HG03097 (cell line): Measurements from ENCODE around the gene CLEC4G.

Source experiments
- ATAC-seq: cut with Tn5 transposase; IDR thresholded peaks from one replicate; pipeline ENCODE4 v1.9.1; 2021; ENCODE audit not compliant: unreplicated experiment, low FRiP score

CLEC4G gene

DNA sequence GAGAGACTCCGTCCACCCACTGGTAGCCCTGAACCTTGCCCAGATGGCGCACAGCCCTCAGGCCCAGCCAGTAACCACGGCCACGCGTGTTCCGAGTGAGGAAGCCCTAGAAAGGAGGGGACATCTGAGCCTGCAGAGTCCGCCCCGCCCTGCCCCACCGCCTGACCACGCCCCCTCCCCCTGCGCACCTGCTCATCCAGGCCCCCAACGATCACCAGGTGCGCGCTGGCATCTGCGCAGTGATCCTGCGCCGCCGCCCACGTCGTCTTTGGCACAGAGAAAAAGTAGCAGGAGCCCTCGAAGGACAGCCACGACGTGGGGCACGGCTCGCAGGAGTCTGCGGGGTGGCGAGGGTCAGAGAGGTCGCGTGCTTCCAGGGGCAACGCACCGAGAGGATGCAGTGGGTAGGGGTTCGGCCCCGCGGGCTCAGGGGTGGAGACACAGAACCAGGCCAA lies 2.1 kb downstream of the CLEC4G start:
- ATAC-seq, result no peak

DNA sequence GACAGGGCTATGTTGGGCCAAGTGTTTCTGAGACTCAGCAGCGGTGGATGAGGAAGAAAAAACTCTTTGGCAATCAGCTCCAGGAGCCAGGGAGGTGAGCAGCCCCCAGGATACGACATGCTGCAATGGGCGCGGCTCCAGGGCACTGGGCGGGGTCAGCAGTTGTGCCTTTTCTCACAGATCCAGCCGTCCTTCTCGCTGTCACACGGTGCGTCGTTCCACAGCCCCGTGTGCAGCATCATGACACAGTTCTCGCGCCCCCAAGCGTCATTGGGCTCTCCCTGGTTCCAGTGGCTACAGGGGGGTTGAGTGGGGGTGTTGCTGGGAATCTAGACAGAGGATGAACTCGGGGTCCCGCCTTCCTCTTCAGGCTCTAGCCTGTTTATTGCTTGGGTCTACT lies 2.7 kb downstream of the CLEC4G start:
- ATAC-seq, result no peak

DNA sequence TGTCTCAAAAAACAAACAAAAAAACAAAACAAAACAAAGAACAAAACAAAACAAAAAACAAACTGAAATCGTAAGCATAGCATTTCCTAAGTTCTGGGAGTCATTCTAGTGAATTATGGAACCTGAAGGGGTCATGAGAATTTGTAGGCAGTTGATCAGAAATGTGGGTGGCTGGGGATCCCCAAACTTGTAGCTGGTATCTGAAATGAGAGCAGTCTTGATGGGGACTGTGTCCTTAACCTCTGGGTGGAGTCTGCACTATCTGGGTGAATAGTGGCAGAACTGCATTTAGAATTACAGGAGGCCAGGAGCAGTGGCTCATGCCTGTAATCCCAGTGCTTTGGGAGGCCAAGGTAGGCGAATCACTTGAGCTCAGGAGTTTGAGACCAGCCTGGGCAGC lies 6.1 kb downstream of the CLEC4G start:
- ATAC-seq, result no peak

DNA sequence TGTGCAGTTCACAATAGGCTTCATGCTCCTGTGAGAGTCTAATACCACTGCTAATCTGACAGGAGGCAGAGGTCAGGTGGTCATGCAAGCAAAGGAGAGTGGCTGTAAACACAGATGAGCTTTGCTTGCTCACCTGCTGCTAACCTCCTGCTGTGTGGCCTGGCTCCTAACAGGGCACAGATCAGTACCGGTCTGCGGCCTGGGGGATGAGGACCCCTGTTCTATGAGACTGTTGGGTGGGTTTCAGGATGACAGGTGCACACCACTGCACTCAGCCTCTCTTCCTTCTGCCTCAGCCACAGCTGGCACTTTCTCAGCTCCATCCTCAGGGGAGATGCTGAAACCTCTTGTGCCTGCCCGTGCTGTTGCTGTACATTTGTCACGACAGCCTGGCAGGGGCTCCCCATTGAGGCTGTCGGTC lies 9.7 kb downstream of the CLEC4G start:
- ATAC-seq, result peak; percentile 66

DNA sequence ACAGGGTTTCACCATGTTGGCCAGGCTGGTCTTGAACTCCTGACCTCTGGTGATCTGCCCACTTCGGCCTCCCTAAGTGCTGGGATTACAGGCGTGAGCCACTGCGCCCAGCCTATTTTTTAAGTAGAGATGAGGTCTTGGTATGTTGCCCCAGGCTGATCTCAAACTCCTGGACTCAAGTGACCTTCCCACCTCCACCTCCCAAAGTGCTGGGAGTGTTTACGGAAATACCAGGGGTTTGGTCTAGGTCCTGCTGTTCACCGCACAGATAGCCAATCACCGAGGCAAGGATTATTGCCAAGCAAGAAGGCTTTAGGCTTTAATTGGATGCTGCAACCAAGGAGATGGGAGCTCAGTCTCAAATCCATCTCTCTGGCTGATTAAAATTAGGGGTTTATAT lies 11.6 kb downstream of the CLEC4G start:
- ATAC-seq, result no peak

DNA sequence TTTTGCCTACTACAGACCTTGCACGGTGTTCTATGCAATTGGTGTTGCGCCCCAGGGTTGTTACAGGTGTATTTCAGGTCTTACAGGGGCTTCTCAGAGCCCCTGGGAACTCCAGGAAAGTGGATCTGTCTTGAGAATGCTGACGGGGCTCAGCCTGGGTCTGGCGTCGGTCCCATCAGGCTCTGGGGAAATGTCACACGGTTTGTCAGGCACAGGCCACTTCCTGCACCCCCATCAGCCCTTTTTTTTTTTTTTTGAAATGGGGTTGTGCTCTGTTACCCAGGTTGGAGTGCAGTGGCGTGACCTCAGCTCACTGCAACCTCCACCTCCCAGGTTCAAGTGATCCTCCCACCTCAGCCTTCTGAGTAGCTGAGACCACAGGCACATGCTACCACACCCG lies 13.2 kb downstream of the CLEC4G start:
- no peak for ATAC-seq

DNA sequence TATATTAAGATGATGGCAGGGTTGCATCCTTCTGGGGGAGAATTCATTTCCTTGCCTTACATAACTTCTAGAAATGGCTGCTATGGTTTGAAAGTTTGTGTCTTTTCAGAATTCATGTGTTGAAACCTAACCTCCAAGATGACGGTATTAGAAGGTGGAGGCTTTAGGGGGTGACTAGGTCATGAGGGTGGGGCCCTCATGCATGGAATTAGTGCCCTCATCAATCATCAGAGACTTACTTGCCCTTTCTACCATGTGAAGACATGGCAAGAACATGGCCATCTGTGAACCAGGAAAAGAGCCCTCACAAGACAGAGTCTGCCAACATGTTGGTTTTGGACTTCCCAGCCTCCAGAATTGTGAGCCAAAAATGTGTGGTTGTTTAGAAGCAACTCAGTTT lies 15.1 kb downstream of the CLEC4G start:
- no peak for ATAC-seq

DNA sequence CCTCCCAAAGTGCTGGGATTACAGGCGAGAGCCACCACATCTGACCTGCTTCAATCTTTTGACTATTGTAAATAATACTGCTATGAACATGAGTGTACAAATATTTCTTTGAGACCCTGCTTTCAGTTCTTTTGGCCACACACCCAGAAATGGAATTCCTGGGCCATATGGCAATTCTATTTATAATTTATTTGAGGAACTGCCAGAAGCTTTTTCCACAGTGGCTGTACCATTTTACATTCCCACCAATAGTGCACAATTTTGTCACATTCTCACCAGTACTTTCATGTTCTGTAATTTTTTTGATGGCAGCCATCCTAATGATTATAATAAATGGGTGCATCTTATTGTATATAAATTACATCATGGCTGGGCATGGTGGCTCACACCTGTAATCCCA lies 16.2 kb downstream of the CLEC4G start:
- ATAC-seq, result no peak

DNA sequence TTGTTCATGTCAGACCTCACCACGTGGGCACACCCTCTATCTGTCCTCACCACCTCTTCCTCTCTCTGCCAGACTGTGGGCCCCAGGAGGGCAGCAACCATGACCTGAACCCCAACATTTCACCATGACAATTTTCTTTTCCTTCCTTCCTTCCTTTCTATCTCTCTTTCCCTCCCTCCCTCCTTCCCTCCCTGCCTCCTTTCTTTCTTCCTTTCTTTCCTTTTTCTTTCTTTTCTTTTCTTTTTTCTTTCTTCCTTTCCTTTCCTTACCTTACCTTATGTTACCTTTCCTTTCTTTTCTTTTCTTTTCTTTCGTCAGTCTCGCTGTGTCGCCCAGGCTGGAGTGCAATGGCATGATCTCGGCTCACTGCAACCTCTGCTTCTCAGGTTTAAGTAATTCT lies 21.3 kb downstream of the CLEC4G start:
- ATAC-seq, result no peak

DNA sequence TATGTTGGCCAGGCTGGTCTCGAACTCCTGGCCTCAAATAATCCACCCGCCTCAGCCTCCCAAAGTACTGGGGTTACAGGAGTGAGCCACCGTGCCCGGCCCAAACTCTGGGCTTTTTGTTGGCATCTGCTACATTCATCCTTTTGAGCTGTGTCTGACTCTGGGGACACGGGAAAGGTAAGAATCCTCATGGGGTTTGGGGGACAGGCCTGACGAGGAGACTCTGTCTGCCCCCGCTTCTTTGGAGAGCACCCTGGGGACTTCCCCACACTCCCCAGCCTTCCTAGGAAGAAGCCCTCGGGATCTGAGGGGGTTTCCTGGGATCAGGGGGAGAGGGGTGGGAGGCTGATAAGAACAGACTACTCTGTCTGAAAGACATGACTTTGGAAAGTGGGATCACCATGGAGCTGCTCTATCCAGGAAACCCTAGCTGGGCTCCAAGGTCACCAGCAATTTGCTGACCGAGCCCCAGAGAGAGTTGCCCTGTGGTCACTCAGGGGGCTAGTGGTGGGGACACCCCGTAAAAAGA lies 21.9 kb downstream of the CLEC4G start:
- no peak for ATAC-seq

DNA sequence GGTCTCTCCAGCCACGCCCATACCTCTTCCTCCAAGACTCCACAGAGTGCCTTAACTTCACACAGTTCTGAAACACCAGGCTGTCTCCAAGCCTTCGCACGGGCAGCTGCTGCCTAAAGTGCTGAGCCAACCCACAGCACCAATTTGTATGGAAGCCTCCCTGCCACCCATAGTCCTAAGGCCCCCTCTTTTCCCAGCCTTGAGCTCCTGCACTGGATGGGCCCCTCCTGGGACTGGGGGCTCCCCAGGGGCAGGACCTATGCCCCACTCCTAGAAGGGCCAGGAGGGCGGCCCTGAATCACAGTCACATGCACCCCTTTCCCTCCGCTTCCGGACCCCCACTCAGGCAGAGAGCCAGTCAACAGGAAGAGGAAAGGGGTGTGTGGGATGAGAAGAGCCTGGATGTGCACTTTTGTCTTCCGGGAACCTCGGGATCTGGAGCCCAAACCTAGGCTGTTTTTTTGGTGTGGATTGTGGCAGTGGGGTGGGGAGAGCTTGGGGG lies 24.9 kb downstream of the CLEC4G start:
- no peak for ATAC-seq

DNA sequence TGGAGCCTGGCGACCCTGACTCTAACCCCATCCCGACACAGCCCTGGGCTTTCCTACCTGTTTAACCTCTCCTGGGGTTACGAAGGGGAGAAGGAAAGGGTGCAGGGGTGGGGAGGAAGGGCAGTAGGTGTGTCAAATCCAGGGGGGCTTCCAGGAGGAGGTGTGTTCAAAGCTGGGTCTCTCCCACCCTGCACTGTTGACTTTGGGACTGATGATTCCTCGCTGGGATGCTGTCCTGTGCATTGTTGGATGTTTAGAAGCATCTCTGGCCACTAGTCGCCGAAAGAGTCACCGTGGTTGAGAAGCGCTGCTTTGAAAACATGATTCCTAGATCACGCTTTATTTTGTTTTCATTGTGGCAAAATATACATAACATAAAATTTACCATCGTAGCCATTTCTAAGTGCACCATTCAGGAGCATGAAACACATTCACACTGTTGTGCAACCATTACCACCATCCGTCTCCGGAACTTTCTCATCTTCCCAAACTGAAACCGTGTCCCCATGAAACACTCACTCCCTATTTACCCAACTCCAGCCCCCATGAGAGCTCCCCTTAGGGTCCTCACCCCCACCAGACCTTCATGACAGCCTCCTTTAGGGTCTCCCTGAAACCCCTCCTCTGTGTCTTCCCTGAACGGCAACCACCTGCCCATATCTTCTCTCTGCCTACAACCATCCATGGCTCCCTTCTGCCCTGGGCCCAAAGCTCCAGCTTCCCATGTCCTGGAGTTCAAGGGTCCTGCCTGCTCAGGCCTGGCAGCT lies 25.5 kb downstream of the CLEC4G start:
- ATAC-seq, result no peak

DNA sequence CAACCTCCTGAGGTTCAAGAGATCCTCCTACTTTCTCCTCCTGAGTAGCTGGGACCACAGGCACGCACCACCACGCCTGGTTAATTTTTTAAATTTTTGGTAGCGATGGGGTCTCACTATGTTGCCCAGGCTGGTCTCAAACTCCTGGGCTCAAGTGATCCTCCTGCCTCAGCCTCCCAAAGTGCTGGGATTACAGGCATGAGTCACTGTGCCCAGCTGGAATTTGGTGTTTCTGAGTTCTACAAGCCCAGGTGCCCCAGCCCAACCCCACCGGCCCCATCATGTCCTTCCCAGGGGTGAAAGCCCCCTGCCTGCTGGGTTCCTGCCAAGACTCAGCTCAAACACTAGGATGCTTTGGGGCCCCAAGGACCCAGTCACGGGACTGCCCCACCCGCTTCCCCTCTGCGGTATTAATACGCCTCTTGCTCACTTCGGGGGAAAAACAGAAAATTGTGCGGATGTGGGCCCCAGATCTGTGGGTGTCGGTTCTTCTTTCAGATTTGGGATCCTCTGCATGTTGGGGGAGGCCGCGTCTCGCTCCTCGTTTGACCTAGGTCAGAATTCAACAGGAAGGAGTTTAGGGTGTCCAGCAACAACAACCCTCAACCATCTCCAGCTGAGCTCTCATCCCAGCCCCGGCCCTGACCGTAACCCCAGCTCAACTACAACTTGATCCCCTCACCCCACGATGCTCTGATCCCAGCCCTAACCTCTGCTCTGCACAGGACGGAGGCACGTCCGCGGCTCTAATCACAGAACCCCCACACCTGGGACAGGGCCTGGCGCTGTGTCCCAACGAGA lies 26.3 kb downstream of the CLEC4G start:
- no peak for ATAC-seq

DNA sequence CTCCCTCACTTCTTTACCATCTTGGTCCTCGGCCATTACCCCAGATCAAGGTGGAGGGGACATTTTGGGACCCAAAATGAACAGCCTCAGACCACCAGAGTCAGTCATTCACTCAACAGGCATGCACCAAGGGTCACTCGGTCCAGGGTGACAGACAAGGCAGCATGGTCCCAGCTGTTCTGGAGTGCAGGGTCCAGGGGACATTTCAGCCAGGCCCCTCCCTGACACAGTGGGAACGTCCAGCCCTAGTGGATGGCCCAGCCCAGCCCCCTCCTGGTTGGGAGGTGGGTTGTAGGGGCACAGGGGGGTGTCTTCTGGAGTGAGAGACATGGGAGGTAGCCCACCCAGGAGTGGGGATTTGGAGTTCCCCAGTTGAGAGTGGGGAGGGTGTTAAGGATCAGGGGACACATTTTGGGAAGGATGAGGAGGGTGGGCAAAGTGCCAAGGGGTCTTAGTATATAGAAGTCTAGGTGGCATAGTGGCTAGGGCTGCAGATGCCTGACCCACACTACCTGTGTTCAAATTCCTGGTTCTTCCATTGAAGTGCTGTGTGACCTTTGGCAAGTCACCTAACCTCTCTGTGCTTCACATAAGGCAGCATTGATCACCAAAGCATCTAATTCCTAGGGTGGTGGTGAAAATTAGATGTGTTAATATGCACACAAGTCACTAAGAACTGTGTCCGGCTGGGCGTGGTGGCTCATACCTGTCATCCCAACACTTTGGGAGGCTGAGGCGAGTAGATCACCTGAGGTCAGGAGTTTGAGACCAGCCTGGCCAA lies 27.4 kb downstream of the CLEC4G start:
- ATAC-seq, result no peak

DNA sequence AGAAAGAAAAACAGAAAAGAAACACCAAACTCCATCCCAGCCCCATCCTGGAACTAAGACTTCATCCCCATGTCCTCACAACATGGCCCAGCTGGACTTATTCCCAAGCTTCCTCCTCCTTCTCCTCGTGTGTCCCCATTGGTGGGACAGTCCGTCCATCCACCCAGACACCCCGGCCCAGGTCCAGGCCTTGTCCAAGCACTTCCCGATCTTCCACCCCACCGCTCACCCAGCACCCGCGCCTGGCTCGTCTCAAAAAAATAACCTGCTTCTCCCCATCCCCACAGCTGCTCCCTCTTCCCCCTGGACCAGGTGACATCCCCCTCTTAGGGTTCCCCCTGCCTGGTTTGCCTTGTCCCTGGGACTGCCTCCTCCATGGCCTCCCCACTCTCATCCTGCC lies 28.6 kb downstream of the CLEC4G start:
- ATAC-seq, result no peak

DNA sequence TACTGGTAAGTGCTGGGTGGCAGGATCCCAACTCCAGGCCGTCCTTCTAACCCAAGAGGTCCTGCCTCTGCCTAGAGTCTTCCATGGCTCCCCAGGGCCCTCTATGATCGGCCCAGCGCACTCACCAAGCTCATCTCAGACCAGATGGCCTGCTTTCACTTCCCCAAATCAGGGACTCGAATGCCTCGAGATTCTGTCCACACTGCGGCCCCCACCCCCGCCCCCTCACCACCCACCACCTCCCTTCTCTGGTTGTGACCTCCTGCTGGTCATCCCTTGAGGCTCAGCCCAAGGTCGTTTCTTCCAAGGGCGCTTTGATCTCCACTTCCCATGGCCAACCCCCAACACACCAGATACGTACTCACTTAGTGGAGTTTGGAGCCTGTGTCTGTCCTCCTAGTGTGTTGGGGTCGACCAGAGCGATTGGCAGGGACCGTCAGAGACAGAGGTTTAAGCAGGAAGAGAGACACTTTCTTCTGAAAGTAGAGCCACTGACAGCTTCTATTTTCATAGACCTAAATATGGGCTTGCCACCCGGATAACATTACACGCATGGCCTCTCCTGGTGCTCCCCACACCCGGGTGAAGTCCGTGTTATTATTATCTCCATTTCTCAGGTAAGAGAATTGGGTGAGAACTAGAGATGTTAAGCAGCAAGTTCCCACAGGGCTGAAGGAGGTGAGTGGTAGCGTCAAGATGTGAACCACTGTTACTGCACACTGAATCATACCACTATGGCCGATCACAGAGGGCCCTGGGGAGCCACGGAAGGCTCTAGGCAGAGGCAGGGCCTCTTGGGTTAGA lies 30.1 kb downstream of the CLEC4G start, which contains the start of gene FCER2:
Gene FCER2, minus strand, starts transcription at position 478 of the 804 bp plus-strand sequence. CDS start 2,371 bp downstream, outside the sequence.
- peak; percentile 34 for ATAC-seq

DNA sequence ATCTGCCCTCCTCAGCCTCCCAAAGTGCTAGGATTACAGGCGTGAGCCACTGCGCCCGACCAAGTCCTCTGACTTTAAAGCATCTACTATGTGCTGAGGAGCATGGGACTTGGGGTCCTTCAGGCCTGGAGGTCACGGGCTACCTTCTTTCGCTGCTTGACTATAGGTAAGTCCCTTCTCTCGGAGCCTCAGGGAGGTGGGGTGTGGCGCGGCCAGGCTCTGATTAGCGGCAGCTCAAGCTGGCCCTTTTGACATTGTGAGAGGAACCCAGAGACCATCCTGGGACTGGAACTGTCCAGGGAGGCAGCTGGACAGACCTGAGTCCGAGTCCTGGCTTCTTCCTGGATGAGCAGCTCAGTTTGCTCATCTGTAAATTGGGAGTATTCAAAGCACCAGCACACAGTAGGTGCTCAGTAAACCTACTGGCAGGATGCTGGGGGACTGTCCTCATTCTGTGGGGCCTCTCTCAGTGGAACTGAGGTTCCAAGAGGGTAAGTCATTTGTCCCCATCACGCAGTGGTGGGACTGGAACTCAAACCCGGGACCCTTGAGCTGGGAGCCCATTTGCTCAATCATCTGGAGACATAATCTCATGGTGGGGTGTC lies 30.8 kb downstream of the CLEC4G start:
- no peak for ATAC-seq

DNA sequence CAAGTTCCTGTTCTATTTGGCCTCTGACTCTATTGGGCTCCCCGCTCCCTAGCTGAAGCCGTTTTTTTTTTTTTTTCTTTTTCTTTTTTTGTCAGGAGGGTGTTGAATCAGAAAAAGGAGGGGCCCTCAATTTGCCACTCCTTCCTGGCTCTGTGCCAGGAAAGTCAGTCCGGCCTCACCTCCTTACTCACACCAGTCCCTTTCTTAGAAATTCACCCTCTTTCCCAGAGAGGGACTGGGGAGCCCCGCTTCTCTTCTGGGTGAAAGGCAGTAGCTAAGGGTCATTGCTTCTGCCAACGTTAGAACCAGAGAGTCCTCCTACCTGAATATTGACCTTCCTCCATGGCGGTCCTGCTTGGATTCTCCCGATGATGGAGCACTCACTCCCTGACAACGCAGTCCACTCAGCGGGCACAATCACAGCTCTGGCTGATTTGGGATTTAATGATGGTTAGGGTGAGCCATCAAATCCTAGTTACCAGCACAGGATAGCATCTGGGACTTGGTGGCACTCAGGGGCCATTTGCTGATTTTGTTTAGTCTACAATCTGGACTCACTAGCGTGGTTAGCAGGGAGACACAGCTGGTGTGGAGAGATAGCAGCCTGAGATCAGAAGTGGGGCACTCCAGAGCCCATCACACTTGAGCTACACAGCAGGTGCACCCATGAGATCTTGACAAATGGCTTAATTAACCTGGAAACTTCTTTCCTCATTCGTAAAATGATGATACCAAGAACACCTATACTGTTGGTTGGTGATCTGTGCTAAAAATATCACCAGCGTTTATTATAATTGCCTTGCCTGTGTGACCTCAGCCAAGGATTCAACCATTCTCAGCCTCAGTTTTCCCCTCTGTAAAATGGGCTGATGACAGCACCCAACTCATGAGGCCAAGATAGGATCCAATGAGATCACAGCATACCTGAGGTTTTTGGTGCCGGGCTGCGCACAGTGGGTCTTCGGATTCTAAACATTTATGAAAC lies 32.2 kb downstream of the CLEC4G start:
- no peak for ATAC-seq
